HEK293T (cell line): ENCODE results near the gene VPREB3.

Experiments
- CTCF ChIA-PET: fragments of 350-600 bp; formaldehyde crosslinking; extraction: SDS; loops from one replicate; lab custom pipeline; 2021; ENCODE audit warnings: antibody characterized with exemption, inconsistent platforms; lab: Yijun Ruan, JAX
- POLR2A ChIA-PET: fragments of 350-600 bp; formaldehyde crosslinking; extraction: SDS; loops from one replicate; lab custom pipeline; 2020; ENCODE audit warnings: antibody characterized with exemption, inconsistent platforms; lab: Yijun Ruan, JAX
- DNase-seq: peaks from one replicate; pipeline ENCODE4 v3.0.0; 2012; ENCODE audit warnings: mixed read lengths; ENCODE audit errors: extremely low spot score
- ARNT ChIP-seq: fragments of 450-650 bp; IDR thresholded peaks from 2 replicates; pipeline ENCODE4 v1.6.1; 2017; ENCODE audit warnings: mild to moderate bottlenecking
- BHLHE40 ChIP-seq: fragments of 450-650 bp; IDR thresholded peaks from 2 replicates; pipeline ENCODE4 v1.6.1; 2016; ENCODE audit warnings: mild to moderate bottlenecking, moderate library complexity, borderline replicate concordance
- CTBP1 ChIP-seq: fragments of 450-650 bp; IDR thresholded peaks from 2 replicates; pipeline ENCODE4 v1.6.1; 2016; ENCODE audit warnings: borderline replicate concordance
- ELF4 ChIP-seq: fragments of 450-650 bp; IDR thresholded peaks from 2 replicates; pipeline ENCODE4 v1.6.1; 2017; ENCODE audit warnings: antibody characterized with exemption
- FOXA1 ChIP-seq: fragments of 450-650 bp; IDR thresholded peaks from 2 replicates; pipeline ENCODE4 v1.6.1; 2016; ENCODE audit warnings: mild to moderate bottlenecking
- FOXK2 ChIP-seq: fragments of 450-650 bp; IDR thresholded peaks from 2 replicates; pipeline ENCODE4 v1.6.1; 2016; ENCODE audit warnings: mild to moderate bottlenecking
- FOXM1 ChIP-seq: fragments of 450-650 bp; IDR thresholded peaks from 2 replicates; pipeline ENCODE4 v1.6.1; 2017; ENCODE audit warnings: mild to moderate bottlenecking, borderline replicate concordance
- HDGF ChIP-seq: fragments of 450-650 bp; IDR thresholded peaks from 2 replicates; pipeline ENCODE4 v1.6.1; 2017; ENCODE audit warnings: antibody characterized with exemption, borderline replicate concordance
- L3MBTL2 ChIP-seq: fragments of 450-650 bp; conservative IDR thresholded peaks from 2 replicates; pipeline ENCODE4 v1.6.1; 2016; ENCODE audit warnings: mild to moderate bottlenecking
- LEF1 ChIP-seq: fragments of 450-650 bp; IDR thresholded peaks from 2 replicates; pipeline ENCODE4 v1.6.1; 2017; ENCODE audit warnings: mild to moderate bottlenecking, borderline replicate concordance
- NFRKB ChIP-seq: fragments of 450-650 bp; IDR thresholded peaks from 2 replicates; pipeline ENCODE4 v1.6.1; 2016; ENCODE audit warnings: mild to moderate bottlenecking, moderate library complexity
- SP1 ChIP-seq: fragments of 450-650 bp; IDR thresholded peaks from 2 replicates; pipeline ENCODE4 v1.6.1; 2017
- SUZ12 ChIP-seq: fragments of 450-650 bp; IDR thresholded peaks from 2 replicates; pipeline ENCODE4 v1.6.1; 2016; ENCODE audit warnings: mild to moderate bottlenecking
- TARDBP ChIP-seq: fragments of 450-650 bp; IDR thresholded peaks from 2 replicates; pipeline ENCODE4 v1.6.1; 2016
- ZNF384 ChIP-seq: fragments of 450-650 bp; IDR thresholded peaks from 2 replicates; pipeline ENCODE4 v1.6.1; 2016
- TF ChIP-seq, protein P1 (sequence below): fragments of 450-650 bp; IDR thresholded peaks from 2 replicates; pipeline ENCODE4 v1.6.1; 2016

VPREB3 gene

DNA sequence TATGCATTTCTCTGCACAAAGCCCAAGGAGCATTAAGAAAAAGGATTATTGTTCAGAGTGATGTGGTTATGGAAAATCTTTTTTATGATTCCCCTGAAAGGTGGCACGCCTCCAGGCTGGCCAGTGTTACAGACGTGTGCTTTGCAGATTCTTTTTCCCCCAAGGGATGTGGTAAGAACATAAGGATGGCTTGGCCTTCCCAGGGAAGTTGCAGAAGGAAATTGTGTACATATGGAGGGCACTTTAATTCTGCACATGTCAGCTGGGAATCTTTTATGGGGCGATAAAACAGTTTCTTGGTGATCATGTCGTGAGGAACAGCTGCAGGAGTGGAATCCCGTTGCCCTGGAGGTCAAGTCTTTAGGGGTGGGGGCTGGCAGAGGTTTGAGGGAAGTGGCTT, 42.2 kb upstream of the VPREB3 start:
- no peak for DNase-seq
- TF ChIP-seq FOXK2, result no peak
- no peak for TF ChIP-seq CTBP1
- no peak for TF ChIP-seq LEF1
- TF ChIP-seq SP1, result no peak
- TF ChIP-seq FOXA1, result no peak
- no peak for TF ChIP-seq SUZ12
- TF ChIP-seq HDGF, result no peak
- no peak for TF ChIP-seq BHLHE40
- TF ChIP-seq ARNT, result no peak
- no peak for TF ChIP-seq FOXM1
- TF ChIP-seq TARDBP, result no peak
- no peak for TF ChIP-seq ZNF384
- TF ChIP-seq L3MBTL2, result no peak
- no peak for TF ChIP-seq NFRKB
- TF ChIP-seq ELF4, result no peak
- TF ChIP-seq, protein P1, sequence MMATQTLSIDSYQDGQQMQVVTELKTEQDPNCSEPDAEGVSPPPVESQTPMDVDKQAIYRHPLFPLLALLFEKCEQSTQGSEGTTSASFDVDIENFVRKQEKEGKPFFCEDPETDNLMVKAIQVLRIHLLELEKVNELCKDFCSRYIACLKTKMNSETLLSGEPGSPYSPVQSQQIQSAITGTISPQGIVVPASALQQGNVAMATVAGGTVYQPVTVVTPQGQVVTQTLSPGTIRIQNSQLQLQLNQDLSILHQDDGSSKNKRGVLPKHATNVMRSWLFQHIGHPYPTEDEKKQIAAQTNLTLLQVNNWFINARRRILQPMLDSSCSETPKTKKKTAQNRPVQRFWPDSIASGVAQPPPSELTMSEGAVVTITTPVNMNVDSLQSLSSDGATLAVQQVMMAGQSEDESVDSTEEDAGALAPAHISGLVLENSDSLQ, result no peak
- CTCF ChIA-PET, result no interaction called here
- POLR2A ChIA-PET, result no interaction called here

DNA sequence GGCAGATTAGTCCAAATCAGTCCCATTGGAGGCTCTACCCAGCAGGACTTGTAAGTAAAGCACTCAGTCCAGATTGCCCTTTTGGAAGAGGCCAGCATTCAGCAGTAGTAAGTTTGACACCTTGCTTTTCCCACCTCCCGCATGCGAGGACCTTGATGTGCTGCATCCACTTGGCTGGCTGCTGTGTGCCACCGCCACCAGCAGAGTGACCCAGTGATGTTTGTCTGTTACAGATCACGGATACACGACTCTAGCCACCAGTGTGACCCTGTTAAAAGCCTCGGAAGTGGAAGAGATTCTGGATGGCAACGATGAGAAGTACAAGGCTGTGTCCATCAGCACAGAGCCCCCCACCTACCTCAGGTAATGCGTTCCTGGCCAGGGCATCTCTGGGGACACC, 39.1 kb upstream of the VPREB3 start:
- ChIA-PET POLR2A (no interaction called here), CTCF (no interaction called here)

DNA sequence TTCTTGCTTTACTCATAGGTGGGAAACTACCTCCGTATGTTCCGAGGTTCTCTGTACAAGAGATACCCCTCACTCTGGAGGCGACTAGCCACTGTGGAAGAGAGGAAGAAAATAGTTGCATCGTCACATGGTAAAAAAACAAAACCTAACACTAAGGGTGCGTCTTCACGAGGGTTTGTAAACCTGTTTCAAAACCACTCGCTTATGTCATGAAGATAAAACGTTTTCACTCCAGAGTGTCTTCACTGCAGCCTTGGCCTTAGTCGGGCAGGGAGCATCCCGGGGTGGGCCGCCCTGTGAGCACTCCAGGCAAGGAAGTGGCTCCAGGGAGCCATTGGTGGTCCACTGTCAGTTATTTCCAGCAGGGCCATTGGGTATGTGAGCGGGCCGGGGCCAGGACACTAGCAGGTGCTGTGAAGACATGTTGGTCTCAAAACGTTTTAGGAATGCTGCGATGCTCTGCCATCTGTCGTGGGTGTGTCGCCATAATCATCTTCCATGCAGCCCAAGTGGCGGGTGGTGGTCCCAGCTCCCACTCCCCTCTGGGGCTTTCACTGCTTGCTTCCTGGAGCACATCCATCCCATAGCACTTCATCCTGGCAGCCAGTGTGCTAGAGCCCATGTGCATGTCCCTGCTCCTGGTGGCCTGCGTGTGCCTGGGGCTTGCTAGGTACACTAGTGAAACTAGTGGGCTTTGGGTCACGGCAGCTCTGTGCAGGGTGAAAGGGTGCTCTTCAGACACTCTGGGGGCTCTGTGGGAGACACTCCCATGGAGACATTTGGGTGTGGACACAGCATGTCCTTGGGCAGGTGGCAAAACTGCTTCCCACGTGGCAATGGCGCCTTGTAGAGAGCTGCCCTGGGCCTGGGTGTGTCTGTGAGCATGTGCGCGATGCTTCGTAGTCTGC, 37.8 kb upstream of the VPREB3 start:
- CTCF ChIA-PET, result no interaction called here
- POLR2A ChIA-PET, result interaction anchor here (0.7 to 1.2 kb wide), 2 partner anchors 11 to 122 kb away, joined by 3 read pairs; no protein-coding TSS in a partner anchor
- no peak for DNase-seq
- TF ChIP-seq, protein P1, result no peak
- TF ChIP-seq HDGF (no peak), CTBP1 (no peak), SP1 (no peak), LEF1 (no peak), BHLHE40 (no peak), FOXK2 (no peak), TARDBP (no peak)

More for the DNA sequence above, 39.1 kb upstream of the VPREB3 start:
- DNase-seq, result no peak
- TF ChIP-seq FOXM1 (no peak), FOXK2 (no peak), ARNT (no peak), FOXA1 (no peak), TARDBP (no peak), SP1 (no peak), NFRKB (no peak), LEF1 (no peak), CTBP1 (no peak), ZNF384 (no peak), HDGF (no peak), L3MBTL2 (no peak), BHLHE40 (no peak), ELF4 (no peak)
- TF ChIP-seq, protein P1, result no peak

DNA sequence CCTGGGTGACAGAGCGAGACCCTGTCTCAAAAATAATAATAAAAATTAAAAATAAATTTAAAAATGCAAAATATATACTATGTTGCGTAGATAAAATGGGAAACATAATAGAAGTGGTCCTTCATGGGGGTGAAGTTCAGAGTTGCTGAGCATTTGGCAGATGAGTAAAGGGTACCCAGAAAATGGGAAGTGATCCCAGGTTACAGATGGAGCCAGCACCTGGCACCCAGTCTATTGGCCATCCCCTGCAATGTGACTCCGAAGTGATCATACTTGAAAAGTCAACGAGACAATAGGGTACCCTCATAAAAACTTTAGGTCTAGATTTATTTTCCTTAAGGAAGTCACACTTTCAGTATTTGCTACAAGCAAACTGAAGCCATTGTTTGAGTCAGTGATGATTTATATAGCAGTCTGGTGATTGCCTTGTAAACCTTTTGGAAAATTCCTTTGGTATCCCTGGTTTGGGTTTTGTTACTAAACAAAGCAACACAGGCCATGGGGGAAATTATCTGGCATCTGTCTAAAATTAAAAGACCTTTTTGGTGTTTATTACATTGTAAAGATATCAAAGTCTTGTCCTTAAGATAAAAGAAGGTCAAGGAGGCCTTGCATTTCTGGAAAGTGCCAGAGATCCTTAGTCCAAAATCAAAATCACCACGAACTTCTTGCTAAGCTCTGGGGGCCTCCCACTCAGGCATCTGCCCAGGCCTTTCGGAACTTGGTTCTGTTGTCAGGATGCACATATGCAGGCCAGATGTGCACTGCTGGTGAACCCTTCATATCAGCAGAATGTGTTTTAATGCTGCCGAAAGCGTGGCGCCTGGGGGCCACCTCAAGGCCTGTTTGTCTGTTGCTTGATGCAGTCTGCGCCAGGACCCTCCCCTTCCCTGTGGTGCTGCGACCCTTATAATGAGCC, 36.9 kb upstream of the VPREB3 start:
- DNase-seq, result no peak
- TF ChIP-seq BHLHE40 (no peak), ZNF384 (no peak), FOXA1 (no peak), TARDBP (no peak), ARNT (no peak), L3MBTL2 (no peak), FOXK2 (no peak)
- ChIA-PET POLR2A (no interaction called here), CTCF (no interaction called here)

DNA sequence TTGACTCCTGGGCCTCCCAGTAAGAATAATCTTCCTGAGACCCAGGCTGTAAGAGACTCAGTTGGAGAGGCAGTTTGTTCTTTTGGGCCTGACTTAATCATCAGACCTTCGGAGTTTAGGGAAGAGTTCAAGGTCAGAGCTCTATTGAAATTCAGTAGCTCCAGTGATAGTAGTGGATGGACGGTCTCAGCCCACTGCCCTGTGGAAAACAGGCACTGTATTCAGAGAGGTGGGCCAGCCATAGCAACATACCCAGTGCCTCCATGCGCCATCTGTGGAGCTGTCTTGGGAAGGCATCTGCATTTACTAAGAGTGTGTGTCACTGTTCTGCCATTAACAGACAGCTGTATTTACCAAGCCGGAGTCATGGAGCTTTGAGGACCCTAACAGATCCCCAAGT, 35.4 kb upstream of the VPREB3 start:
- POLR2A ChIA-PET, result interaction anchor here (1.5 to 1.8 kb wide), 2 partner anchors 22 to 68 kb away, joined by 4 to 5 read pairs; partner anchors contain the start of genes CHCHD10 and SLC2A11
- TF ChIP-seq FOXA1 (no peak), SUZ12 (no peak), ELF4 (no peak), SP1 (no peak), TARDBP (no peak), ZNF384 (no peak), L3MBTL2 (no peak), NFRKB (no peak), FOXK2 (no peak), FOXM1 (no peak), BHLHE40 (no peak), ARNT (no peak), CTBP1 (no peak), HDGF (no peak), LEF1 (no peak)
- TF ChIP-seq, protein P1, result no peak
- CTCF ChIA-PET, result interaction anchor here (1.2 to 1.5 kb wide), 2 partner anchors 15 to 105 kb away, joined by 3 to 4 read pairs; partner anchors contain the start of gene MIF
- DNase-seq, result no peak
